Adrenal gland (tissue), 12 donors: ENCODE data around the gene ATXN7L1. TPM values are rescaled to one million over a fixed set of nuclear protein-coding genes. Genes with fewer than 3 reads are reported as not detected.

ENCODE experiments used
- DNase-seq, 7 donors: peaks; one replicate each; pipeline ENCODE4 v3.0.0-alpha.2; 2019 to 2020
- H3K27ac ChIP-seq, 5 donors: fragments of 200-600 bp; sonication (generic) in 4 of 5; 1 replicate in 3 of 5; 2 replicates in 2 of 5; pipeline versions ENCODE4 v1.5.1 to v1.8.0; 2016 to 2020; ENCODE audit warnings: mild to moderate bottlenecking in 1 of 5
- H3K27me3 ChIP-seq: fragments of 200-600 bp; 2 replicates; pipeline ENCODE4 v1.8.0; 2021
- H3K36me3 ChIP-seq, 2 donors: fragments of 200-600 bp; replicated peaks in 1 of 2; 1 replicate in 1 of 2; 2 replicates in 1 of 2; pipeline versions ENCODE4 v1.5.1 to v1.8.0; 2018 to 2022
- H3K4me1 ChIP-seq, 2 donors: fragments of 200-600 bp; replicated peaks in 1 of 2; 1 replicate in 1 of 2; 2 replicates in 1 of 2; pipeline versions ENCODE4 v1.5.1 to v1.8.0; 2018 to 2021
- H3K4me3 ChIP-seq, 4 donors: fragments of 200-600 bp; sonication (generic) in 3 of 4; one replicate each; pipeline ENCODE4 v1.5.1; 2016 to 2018
- H3K9me3 ChIP-seq, 3 donors: fragments of 200-600 bp; sonication (generic) in 1 of 3; replicated peaks in 1 of 3; 1 replicate in 2 of 3; 2 replicates in 1 of 3; pipeline versions ENCODE4 v1.5.1 to v1.8.0; 2016 to 2021
- POLR2A ChIP-seq, 2 donors: fragments of 450-650 bp; IDR thresholded peaks; one replicate each; pipeline ENCODE4 v1.6.1; 2017; ENCODE audit warnings: antibody characterized with exemption in 2 of 2, mild to moderate bottlenecking in 2 of 2, moderate library complexity in 1 of 2
- WGBS, 4 donors: extraction: QIAGEN DNeasy Blood & Tissue Kit in 2 of 4; methylation state at CpG; one replicate each; pipeline versions ENCODE4 v1.1.5 to v1.1.7; 2013 to 2017; 5-methylcytosine and 5-hydroxymethylcytosine counted together
- intact Hi-C, 2 donors: fragments of 100-400 bp; cut with DNase I; formaldehyde crosslinking; loops; one replicate each; pipeline versions ENCODE4 v1.14.1 to v1.15.0; 2022 to 2023
- polyA plus RNA-seq, 3 donors: library from polyadenylated mRNA; stranded (reverse); fragments of 200-250 nt in 2 of 3; fragments of 350-450 nt in 1 of 3; fragmentation: Illumina TruSeq in 1 of 3; extraction: RNeasy Lipid Tissue Mini Kit (QIAGEN cat#74804) in 1 of 3; gene quantifications; one replicate each; pipeline ENCODE4 v1.2.3, GENCODE V29; 2013 to 2014
- total RNA-seq, 9 donors: library from RNA; depleted of rRNA in 4 of 9; stranded (reverse); fragments of >200 nt in 4 of 9; fragments of 120-200 nt in 1 of 9; fragmentation: NEBNext Ultra II Directional in 1 of 9; extraction: Animal tissue kit (Norgen Biotek cat#: 25700) in 1 of 9; gene quantifications; one replicate each; pipeline versions ENCODE4 v1.1.0 to v1.2.4, GENCODE V29; 2013 to 2023
- TF ChIP-seq, protein P1 (sequence below), 6 experiments: fragments of 450-650 bp in 4 of 6; fragments of 200-600 bp in 2 of 6; sonication (generic) in 1 of 6; IDR thresholded peaks; 1 replicate in 5 of 6; 2 replicates in 1 of 6; pipeline versions ENCODE4 v1.5.1 to v1.8.0; 2016 to 2021; ENCODE audit warnings: antibody characterized with exemption in 6 of 6, mild to moderate bottlenecking in 2 of 6, moderate library complexity in 1 of 6
- donor health status: healthy with polysubstance abuse.
- donor health status: Bipolar disorder and iron deficiency.
- donor health status: DM: yes; HTN: yes; CAD: no.
- donor health status: DM: no; HTN: no; CAD: no.
- donor health status: DM: no; HTN: no; CAD: no.
- donor health status: DM: yes; HTN: yes; CAD: no.

The ATXN7L1 gene
- total and polyA plus RNA-seq, 12 donors = 3.6 to 24.6 (median 9.0) TPM

- no peak overlapping the region for H3K27ac ChIP-seq
Measured at GRCh38 chr7:105866102-105866801, 10.1 kb downstream of the ATXN7L1 start.

DNA sequence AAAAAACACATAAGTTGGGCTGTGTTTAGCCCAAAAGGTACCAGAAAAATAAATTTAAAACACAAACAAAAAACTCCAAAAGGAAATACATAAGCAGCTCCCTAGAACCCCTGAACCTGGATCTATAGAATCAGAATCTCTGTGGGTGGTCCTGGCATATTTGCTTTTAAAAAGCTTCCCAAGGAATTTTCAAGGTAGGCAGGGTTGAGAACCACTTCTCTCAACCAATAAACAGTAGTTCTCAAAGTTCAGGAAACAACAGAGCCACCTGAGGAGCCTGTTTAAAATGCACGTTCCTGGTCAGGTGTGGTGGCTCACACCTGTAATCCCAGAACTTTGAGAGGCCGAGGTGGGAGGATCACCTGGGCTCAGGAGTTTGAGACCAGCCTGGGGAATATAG, 12.5 kb downstream of the ATXN7L1 start:
- Histone ChIP-seq H3K4me1 (no peaks in the 10 kb centered on the region), H3K9me3 (no peaks in the 10 kb centered on the region), H3K4me3 (no peak overlapping the region), H3K27ac (no peak overlapping the region), H3K27me3 (no peaks in the 10 kb centered on the region), H3K36me3 (no peaks in the 10 kb centered on the region)
- TF ChIP-seq, protein P1, sequence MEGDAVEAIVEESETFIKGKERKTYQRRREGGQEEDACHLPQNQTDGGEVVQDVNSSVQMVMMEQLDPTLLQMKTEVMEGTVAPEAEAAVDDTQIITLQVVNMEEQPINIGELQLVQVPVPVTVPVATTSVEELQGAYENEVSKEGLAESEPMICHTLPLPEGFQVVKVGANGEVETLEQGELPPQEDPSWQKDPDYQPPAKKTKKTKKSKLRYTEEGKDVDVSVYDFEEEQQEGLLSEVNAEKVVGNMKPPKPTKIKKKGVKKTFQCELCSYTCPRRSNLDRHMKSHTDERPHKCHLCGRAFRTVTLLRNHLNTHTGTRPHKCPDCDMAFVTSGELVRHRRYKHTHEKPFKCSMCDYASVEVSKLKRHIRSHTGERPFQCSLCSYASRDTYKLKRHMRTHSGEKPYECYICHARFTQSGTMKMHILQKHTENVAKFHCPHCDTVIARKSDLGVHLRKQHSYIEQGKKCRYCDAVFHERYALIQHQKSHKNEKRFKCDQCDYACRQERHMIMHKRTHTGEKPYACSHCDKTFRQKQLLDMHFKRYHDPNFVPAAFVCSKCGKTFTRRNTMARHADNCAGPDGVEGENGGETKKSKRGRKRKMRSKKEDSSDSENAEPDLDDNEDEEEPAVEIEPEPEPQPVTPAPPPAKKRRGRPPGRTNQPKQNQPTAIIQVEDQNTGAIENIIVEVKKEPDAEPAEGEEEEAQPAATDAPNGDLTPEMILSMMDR (IDR thresholded peaks at IDR 0.05) = no peak
- TF ChIP-seq POLR2A (IDR thresholded peaks at IDR 0.05) = no peak
- 89 to 96% (median 91%) methylated on average over 2 of the region's 2 CpGs for WGBS, 4 donors
- no peak for DNase-seq
- intact Hi-C loops = no loop called here

More at GRCh38 chr7:105866102-105866801, 10.1 kb downstream of the ATXN7L1 start:
- H3K9me3 ChIP-seq = no peaks in the 10 kb centered on the region
- H3K4me1 ChIP-seq = no peaks in the 10 kb centered on the region
- DNase-seq = no peak
- WGBS, 4 donors = 91 to 93% (median 92%) methylated on average over 10 of the region's 10 CpGs
- no peak overlapping the region for H3K4me3 ChIP-seq
- no peak for TF ChIP-seq POLR2A (IDR thresholded peaks at IDR 0.05)
- TF ChIP-seq, protein P1 (IDR thresholded peaks at IDR 0.05) = no peak
- no peaks in the 10 kb centered on the region for H3K27me3 ChIP-seq
- intact Hi-C loops = no loop called here
- no peaks in the 10 kb centered on the region for H3K36me3 ChIP-seq

DNA sequence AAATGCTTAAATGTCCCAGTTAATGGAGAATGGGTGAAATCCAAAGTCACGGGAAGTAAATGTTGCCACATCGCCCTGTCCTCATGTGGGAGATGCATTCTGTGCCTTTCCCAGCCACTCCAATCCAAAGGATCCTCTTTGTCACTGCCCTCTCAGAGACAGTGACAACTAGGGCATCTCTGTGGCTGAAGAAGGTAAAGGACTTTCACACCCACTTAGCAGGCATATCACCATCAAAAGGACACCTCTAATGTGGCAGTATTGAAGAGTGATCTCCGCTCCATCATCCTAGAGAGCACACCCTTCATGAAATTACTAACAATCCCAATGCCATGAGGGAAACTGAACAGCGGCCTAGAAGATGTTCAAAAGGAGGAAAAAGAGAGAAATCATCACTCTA, 13.6 kb downstream of the ATXN7L1 start:
- H3K4me1 ChIP-seq = no peaks in the 10 kb centered on the region
- TF ChIP-seq, protein P1 (IDR thresholded peaks at IDR 0.05) = no peak
- no peak for TF ChIP-seq POLR2A (IDR thresholded peaks at IDR 0.05)
- H3K27me3 ChIP-seq = no peaks in the 10 kb centered on the region
- WGBS, 4 donors = 92 to 97% (median 96%) methylated on average over 4 of the region's 4 CpGs
- DNase-seq = no peak
- H3K27ac ChIP-seq = no peak overlapping the region
- no peaks in the 10 kb centered on the region for H3K9me3 ChIP-seq
- no peak overlapping the region for H3K4me3 ChIP-seq
- intact Hi-C loops = no loop called here
- no peaks in the 10 kb centered on the region for H3K36me3 ChIP-seq

- Histone ChIP-seq H3K9me3 (no peaks in the 10 kb centered on the region), H3K27ac (no peak overlapping the region), H3K27me3 (no peaks in the 10 kb centered on the region), H3K4me1 (no peaks in the 10 kb centered on the region), H3K36me3 (no peaks in the 10 kb centered on the region), H3K4me3 (no peak overlapping the region)
- 80 to 93% (median 83%) methylated on average over 5 of the region's 5 CpGs for WGBS, 4 donors
- TF ChIP-seq, protein P1 (IDR thresholded peaks at IDR 0.05) = no peak
- no peak for DNase-seq
- intact Hi-C loops = no loop called here
Measured at GRCh38 chr7:105862276-105862675, 14.1 kb downstream of the ATXN7L1 start.
